Measurements from ENCODE around the gene GRM6.

The GRM6 gene

GRCh38 chr5:178994580-178995340, at the start of gene GRM6:
GRM6 (minus strand) TSS chr5:178995320; CDS start chr5:178994944, 376 bp downstream.
- Histone ChIP-seq H3K4me3 (IDR thresholded peaks at IDR 0.05; ENCODE audit: insufficient read depth, low read depth, low read length) (no peak within 1 kb of the TSS), H3K27me3 (ENCODE audit: insufficient read depth, low read depth) (no peaks in the 10 kb centered on the region)

GRCh38 chr5:179044765-179045164, 49.6 kb upstream of the GRM6 start:
- Histone ChIP-seq H3K27ac (no peak overlapping the region), H3K27me3 (ENCODE audit: insufficient read depth, low read depth) (no peaks in the 10 kb centered on the region), H3K79me2 (ENCODE audit: insufficient read depth, low read depth) (no peaks in the 10 kb centered on the region), H3K4me3 (IDR thresholded peaks at IDR 0.05; ENCODE audit: insufficient read depth, low read depth, low read length) (no peak overlapping the region), H3K4me1 (ENCODE audit: low read depth, poor library complexity, severe bottlenecking) (no peaks in the 10 kb centered on the region), H3K9ac (no peak overlapping the region), H2AFZ (ENCODE audit: low read depth) (no peak overlapping the region), H4K20me1 (ENCODE audit: insufficient read depth) (no peaks in the 10 kb centered on the region), H3K4me2 (no peak overlapping the region), H3K36me3 (ENCODE audit: insufficient read depth) (no peaks in the 10 kb centered on the region)
- TF ChIP-seq, protein P1, sequence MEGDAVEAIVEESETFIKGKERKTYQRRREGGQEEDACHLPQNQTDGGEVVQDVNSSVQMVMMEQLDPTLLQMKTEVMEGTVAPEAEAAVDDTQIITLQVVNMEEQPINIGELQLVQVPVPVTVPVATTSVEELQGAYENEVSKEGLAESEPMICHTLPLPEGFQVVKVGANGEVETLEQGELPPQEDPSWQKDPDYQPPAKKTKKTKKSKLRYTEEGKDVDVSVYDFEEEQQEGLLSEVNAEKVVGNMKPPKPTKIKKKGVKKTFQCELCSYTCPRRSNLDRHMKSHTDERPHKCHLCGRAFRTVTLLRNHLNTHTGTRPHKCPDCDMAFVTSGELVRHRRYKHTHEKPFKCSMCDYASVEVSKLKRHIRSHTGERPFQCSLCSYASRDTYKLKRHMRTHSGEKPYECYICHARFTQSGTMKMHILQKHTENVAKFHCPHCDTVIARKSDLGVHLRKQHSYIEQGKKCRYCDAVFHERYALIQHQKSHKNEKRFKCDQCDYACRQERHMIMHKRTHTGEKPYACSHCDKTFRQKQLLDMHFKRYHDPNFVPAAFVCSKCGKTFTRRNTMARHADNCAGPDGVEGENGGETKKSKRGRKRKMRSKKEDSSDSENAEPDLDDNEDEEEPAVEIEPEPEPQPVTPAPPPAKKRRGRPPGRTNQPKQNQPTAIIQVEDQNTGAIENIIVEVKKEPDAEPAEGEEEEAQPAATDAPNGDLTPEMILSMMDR (conservative IDR thresholded peaks at IDR 0.05; ENCODE audit: low read depth, low read length): no peak

More at GRCh38 chr5:178994580-178995340, at the start of gene GRM6:
- H3K79me2 ChIP-seq (ENCODE audit: insufficient read depth, low read depth): no peaks in the 10 kb centered on the region
- no peaks in the 10 kb centered on the region for H3K4me1 ChIP-seq (ENCODE audit: low read depth, poor library complexity, severe bottlenecking)
- H3K4me2 ChIP-seq: no peak within 1 kb of the TSS
- H3K9ac ChIP-seq: no peak within 1 kb of the TSS
- TF ChIP-seq, protein P1 (conservative IDR thresholded peaks at IDR 0.05; ENCODE audit: low read depth, low read length): no peak
- no peak within 1 kb of the TSS for H3K27ac ChIP-seq
- H4K20me1 ChIP-seq (ENCODE audit: insufficient read depth): no peaks in the 10 kb centered on the region
- no peak within 1 kb of the TSS for H2AFZ ChIP-seq (ENCODE audit: low read depth)
- H3K36me3 ChIP-seq (ENCODE audit: insufficient read depth): no peaks in the 10 kb centered on the region

DNA sequence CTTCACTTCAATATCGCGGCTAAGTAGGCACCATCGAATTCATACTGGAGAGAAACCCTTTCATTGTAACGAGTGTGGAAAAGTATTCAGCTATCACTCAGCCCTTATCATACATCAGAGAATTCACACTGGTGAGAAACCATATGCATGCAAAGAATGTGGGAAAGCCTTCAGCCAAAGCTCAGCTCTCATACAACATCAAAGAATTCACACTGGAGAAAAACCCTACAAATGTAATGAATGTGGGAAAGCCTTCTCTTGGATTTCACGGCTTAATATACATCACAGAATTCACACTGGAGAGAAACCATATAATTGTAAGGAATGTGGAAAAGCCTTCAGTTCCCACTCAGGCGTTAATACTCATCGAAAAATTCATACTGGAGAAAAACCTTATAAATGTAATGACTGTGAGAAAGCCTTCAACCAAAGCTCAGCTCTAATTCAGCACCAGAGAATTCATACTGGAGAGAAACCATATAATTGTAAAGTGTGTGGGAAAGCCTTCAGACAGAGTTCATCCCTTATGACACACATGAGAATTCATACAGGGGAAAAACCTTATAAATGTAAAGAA, 38.0 kb upstream of the GRM6 start:
- Histone ChIP-seq H3K4me3 (IDR thresholded peaks at IDR 0.05; ENCODE audit: insufficient read depth, low read depth, low read length) (no peak overlapping the region), H4K20me1 (ENCODE audit: insufficient read depth) (no peaks in the 10 kb centered on the region), H3K27ac (no peak overlapping the region), H3K36me3 (ENCODE audit: insufficient read depth) (no peaks in the 10 kb centered on the region), H3K4me1 (ENCODE audit: low read depth, poor library complexity, severe bottlenecking) (no peaks in the 10 kb centered on the region), H3K79me2 (ENCODE audit: insufficient read depth, low read depth) (no peaks in the 10 kb centered on the region), H3K27me3 (ENCODE audit: insufficient read depth, low read depth) (no peaks in the 10 kb centered on the region), H2AFZ (ENCODE audit: low read depth) (no peak overlapping the region), H3K9ac (no peak overlapping the region), H3K4me2 (no peak overlapping the region)
- TF ChIP-seq, protein P1 (conservative IDR thresholded peaks at IDR 0.05; ENCODE audit: low read depth, low read length): no peak

GRCh38 chr5:179023528-179024189, 28.5 kb upstream of the GRM6 start, which contains the start of gene ZNF879:
ZNF879 (plus strand) TSS chr5:179023804; CDS start chr5:179025005, 1,201 bp downstream.
- Histone ChIP-seq H2AFZ (ENCODE audit: low read depth) (no peak within 1 kb of the TSS), H3K4me2 (no peak within 1 kb of the TSS), H3K79me2 (ENCODE audit: insufficient read depth, low read depth) (no peaks in the 10 kb centered on the region), H3K4me3 (IDR thresholded peaks at IDR 0.05; ENCODE audit: insufficient read depth, low read depth, low read length) (no peak within 1 kb of the TSS), H3K4me1 (ENCODE audit: low read depth, poor library complexity, severe bottlenecking) (no peaks in the 10 kb centered on the region), H3K27me3 (ENCODE audit: insufficient read depth, low read depth) (no peaks in the 10 kb centered on the region), H3K9ac (no peak within 1 kb of the TSS), H4K20me1 (ENCODE audit: insufficient read depth) (no peaks in the 10 kb centered on the region), H3K36me3 (ENCODE audit: insufficient read depth) (no peaks in the 10 kb centered on the region), H3K27ac (no peak within 1 kb of the TSS)
- TF ChIP-seq, protein P1 (conservative IDR thresholded peaks at IDR 0.05; ENCODE audit: low read depth, low read length): no peak
